ENCODE results near the gene SAMD13. TPM values are rescaled to one million over a fixed set of nuclear protein-coding genes. Genes with fewer than 3 reads are reported as not detected.

Gene SAMD13
- total RNA-seq: 0.20 and 1.7 TPM in 2 replicates

GRCh38 chr1:84301004-84301784, at the start of gene SAMD13:
SAMD13 (plus strand) TSS chr1:84301708; CDS start chr1:84303235, 1,527 bp downstream.
- peak; percentile 85 to 89 for DNase-seq (ENCODE audit: low read depth in 2 of 2)

GRCh38 chr1:84253036-84253435, 48.5 kb upstream of the SAMD13 start:
- DNase-seq (ENCODE audit: low read depth in 2 of 2): no peak

- DNase-seq (ENCODE audit: low read depth in 2 of 2): peak in 1 of 2 donors; percentile 89
Measured at GRCh38 chr1:84253891-84254290, 47.6 kb upstream of the SAMD13 start.

GRCh38 chr1:84254703-84255238, 46.7 kb upstream of the SAMD13 start:
- no peak for DNase-seq (ENCODE audit: low read depth in 2 of 2)

GRCh38 chr1:84255582-84255981, 45.9 kb upstream of the SAMD13 start:
- DNase-seq (ENCODE audit: low read depth in 2 of 2): no peak

- no peak for DNase-seq (ENCODE audit: low read depth in 2 of 2)
Measured at GRCh38 chr1:84257617-84258016, 43.9 kb upstream of the SAMD13 start.

- DNase-seq (ENCODE audit: low read depth in 2 of 2): no peak
Measured at GRCh38 chr1:84259376-84259775, 42.1 kb upstream of the SAMD13 start.

GRCh38 chr1:84259989-84260388, 41.5 kb upstream of the SAMD13 start:
- no peak for DNase-seq (ENCODE audit: low read depth in 2 of 2)

GRCh38 chr1:84260852-84261518, 40.5 kb upstream of the SAMD13 start:
- no peak for DNase-seq (ENCODE audit: low read depth in 2 of 2)

GRCh38 chr1:84264961-84265360, 36.5 kb upstream of the SAMD13 start:
- no peak for DNase-seq (ENCODE audit: low read depth in 2 of 2)

- no peak for DNase-seq (ENCODE audit: low read depth in 2 of 2)
Measured at GRCh38 chr1:84265867-84266266, 35.6 kb upstream of the SAMD13 start.

- DNase-seq (ENCODE audit: low read depth in 2 of 2): no peak
Measured at GRCh38 chr1:84266748-84267147, 34.8 kb upstream of the SAMD13 start.

- DNase-seq (ENCODE audit: low read depth in 2 of 2): no peak
Measured at GRCh38 chr1:84267476-84267875, 34.0 kb upstream of the SAMD13 start.

- DNase-seq (ENCODE audit: low read depth in 2 of 2): no peak
Measured at GRCh38 chr1:84268346-84268745, 33.2 kb upstream of the SAMD13 start.

GRCh38 chr1:84269306-84269705, 32.2 kb upstream of the SAMD13 start:
- no peak for DNase-seq (ENCODE audit: low read depth in 2 of 2)

GRCh38 chr1:84271441-84272151, 29.9 kb upstream of the SAMD13 start:
- peak in 1 of 2 donors; percentile 74 for DNase-seq (ENCODE audit: low read depth in 2 of 2)

- no peak for DNase-seq (ENCODE audit: low read depth in 2 of 2)
Measured at GRCh38 chr1:84272401-84272800, 29.1 kb upstream of the SAMD13 start.

- DNase-seq (ENCODE audit: low read depth in 2 of 2): peak in 1 of 2 donors; percentile 26
Measured at GRCh38 chr1:84277343-84278059, 24.0 kb upstream of the SAMD13 start.

GRCh38 chr1:84278905-84279304, 22.6 kb upstream of the SAMD13 start:
- no peak for DNase-seq (ENCODE audit: low read depth in 2 of 2)

GRCh38 chr1:84280912-84281311, 20.6 kb upstream of the SAMD13 start:
- DNase-seq (ENCODE audit: low read depth in 2 of 2): no peak

- no peak for DNase-seq (ENCODE audit: low read depth in 2 of 2)
Measured at GRCh38 chr1:84282780-84283333, 18.7 kb upstream of the SAMD13 start.

Data from lung microvascular endothelial cell (primary cell).